Hepatocyte (in vitro differentiated cells): ENCODE data around the gene MAP3K2. TPM values are rescaled to one million over a fixed set of nuclear protein-coding genes. Genes with fewer than 3 reads are reported as not detected.

Experiments
- DNase-seq: peaks from one replicate; pipeline ENCODE4 v3.0.0-alpha.2; 2016; ENCODE audit warnings: low spot score
- H2AFZ ChIP-seq: fragments of 200-600 bp; sonication (generic); 2 replicates; pipeline ENCODE4 v1.6.0; 2016; ENCODE audit warnings: antibody characterized with exemption, mild to moderate bottlenecking
- H3K27ac ChIP-seq: fragments of 200-600 bp; sonication (generic); 2 replicates; pipeline ENCODE4 v1.5.1; 2016; ENCODE audit warnings: mild to moderate bottlenecking
- H3K27me3 ChIP-seq: fragments of 200-600 bp; sonication (generic); 2 replicates; pipeline ENCODE4 v1.6.1; 2016
- H3K36me3 ChIP-seq: fragments of 200-600 bp; sonication (generic); replicated peaks from 2 replicates; pipeline ENCODE4 v1.5.1; 2016; ENCODE audit warnings: low read depth; ENCODE audit not compliant: insufficient read depth
- H3K4me1 ChIP-seq: fragments of 200-600 bp; sonication (generic); 2 replicates; pipeline ENCODE4 v1.5.1; 2016; ENCODE audit warnings: mild to moderate bottlenecking, moderate library complexity; ENCODE audit not compliant: insufficient read depth
- H3K4me2 ChIP-seq: fragments of 200-600 bp; sonication (generic); 2 replicates; pipeline ENCODE4 v1.6.0; 2016
- H3K4me3 ChIP-seq: fragments of 200-600 bp; sonication (generic); 2 replicates; pipeline ENCODE4 v1.5.1; 2016; ENCODE audit warnings: mild to moderate bottlenecking
- H3K79me2 ChIP-seq: fragments of 200-600 bp; sonication (generic); 2 replicates; pipeline ENCODE4 v1.6.0; 2017; ENCODE audit warnings: mild to moderate bottlenecking
- H3K9me2 ChIP-seq: fragments of 200-600 bp; sonication (generic); replicated peaks from 2 replicates; pipeline ENCODE4 v1.6.0; 2017; ENCODE audit warnings: mild to moderate bottlenecking; ENCODE audit not compliant: insufficient read depth
- H3K9me3 ChIP-seq: fragments of 200-600 bp; sonication (generic); 2 replicates; pipeline ENCODE4 v1.5.1; 2016; ENCODE audit warnings: low read depth, mild to moderate bottlenecking
- H4K20me1 ChIP-seq: fragments of 200-600 bp; sonication (generic); 2 replicates; pipeline ENCODE4 v1.6.0; 2016; ENCODE audit warnings: mild to moderate bottlenecking; ENCODE audit not compliant: insufficient read depth, poor library complexity, severe bottlenecking
- EZH2 ChIP-seq: fragments of 200-600 bp; sonication (generic); IDR thresholded peaks from 2 replicates; pipeline ENCODE4 v1.6.1; 2016; ENCODE audit warnings: antibody characterized with exemption, mild to moderate bottlenecking, borderline replicate concordance
- EZH2phosphoT487 ChIP-seq: fragments of 200-600 bp; sonication (generic); IDR thresholded peaks from one replicate; pipeline ENCODE4 v1.6.1; 2018; ENCODE audit warnings: antibody characterized with exemption, mild to moderate bottlenecking, low read depth, moderate library complexity; ENCODE audit not compliant: unreplicated experiment, severe bottlenecking
- WGBS: methylation state at CpG from one replicate; pipeline ENCODE4 v1.1.6; 2016; ENCODE audit warnings: low lambda C conversion rate; ENCODE audit errors: missing lambda C conversion rate; 5-methylcytosine and 5-hydroxymethylcytosine counted together
- polyA plus RNA-seq: library from polyadenylated mRNA; unstranded; fragments of >200 nt; fragmentation: Nextera tagmentation; extraction: Ambion mirVana; gene quantifications from 2 replicates; pipeline ENCODE4 v1.2.1, GENCODE V29; 2016
- total RNA-seq: library from RNA; depleted of rRNA; stranded (reverse); fragments of >200 nt; gene quantifications from 2 replicates; pipeline ENCODE4 v1.2.3, GENCODE V29; 2014
- TF ChIP-seq, protein P1 (sequence below): fragments of 200-600 bp; sonication (generic); IDR thresholded peaks from 2 replicates; pipeline ENCODE4 v1.5.1; 2016; ENCODE audit warnings: antibody characterized with exemption, mild to moderate bottlenecking; ENCODE audit not compliant: poor library complexity

The MAP3K2 gene
- total and polyA plus RNA-seq, 2 experiments from 2014 or later, result 28.5 to 52.5 TPM

DNA sequence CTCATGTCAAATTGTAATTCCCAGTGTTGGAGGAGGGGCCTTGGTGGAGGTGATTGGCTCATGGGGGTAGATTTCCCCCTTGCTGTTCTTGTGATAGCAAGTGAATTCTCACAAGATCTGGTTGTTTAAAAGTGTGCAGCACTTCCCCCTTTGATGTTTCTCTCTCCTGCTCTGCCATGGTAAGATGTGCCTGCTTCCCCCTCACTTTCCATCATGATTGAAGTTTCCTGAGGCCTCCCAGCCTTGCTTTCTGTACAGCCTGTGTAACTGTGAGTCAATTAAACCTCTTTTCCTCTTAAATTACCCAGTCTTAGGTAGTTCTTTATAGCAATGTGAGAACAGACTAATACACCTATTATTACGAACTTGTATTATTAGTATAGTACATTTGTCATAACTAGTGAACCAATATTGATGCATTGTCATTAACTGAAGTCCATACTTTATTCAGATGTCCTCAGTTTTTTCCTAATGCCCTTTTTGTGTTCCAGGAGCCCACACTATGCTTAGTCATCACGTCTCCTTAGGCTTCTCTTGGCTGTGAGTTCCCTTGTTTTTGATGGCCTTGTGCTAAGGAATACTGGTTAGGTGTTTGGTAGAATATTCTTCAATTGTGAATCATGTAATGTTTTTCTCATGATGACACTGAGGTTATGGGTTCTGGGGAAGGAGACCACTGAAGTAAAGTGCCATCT lies 4.5 kb upstream of the MAP3K2 start:
- Histone ChIP-seq H2AFZ (no peak overlapping the region), H3K9me3 (no peaks in the 10 kb centered on the region), H3K4me2 (no peak overlapping the region), H3K79me2 (no peaks in the 10 kb centered on the region), H3K36me3 (no peaks in the 10 kb centered on the region), H3K4me3 (no peak overlapping the region), H3K4me1 (peaks cover 14% of the 10 kb centered on the region), H3K27ac (no peak overlapping the region), H4K20me1 (no peaks in the 10 kb centered on the region), H3K27me3 (no peaks in the 10 kb centered on the region), H3K9me2 (no peaks in the 10 kb centered on the region)
- TF ChIP-seq EZH2, result no peak
- no peak for TF ChIP-seq EZH2phosphoT487
- TF ChIP-seq, protein P1, sequence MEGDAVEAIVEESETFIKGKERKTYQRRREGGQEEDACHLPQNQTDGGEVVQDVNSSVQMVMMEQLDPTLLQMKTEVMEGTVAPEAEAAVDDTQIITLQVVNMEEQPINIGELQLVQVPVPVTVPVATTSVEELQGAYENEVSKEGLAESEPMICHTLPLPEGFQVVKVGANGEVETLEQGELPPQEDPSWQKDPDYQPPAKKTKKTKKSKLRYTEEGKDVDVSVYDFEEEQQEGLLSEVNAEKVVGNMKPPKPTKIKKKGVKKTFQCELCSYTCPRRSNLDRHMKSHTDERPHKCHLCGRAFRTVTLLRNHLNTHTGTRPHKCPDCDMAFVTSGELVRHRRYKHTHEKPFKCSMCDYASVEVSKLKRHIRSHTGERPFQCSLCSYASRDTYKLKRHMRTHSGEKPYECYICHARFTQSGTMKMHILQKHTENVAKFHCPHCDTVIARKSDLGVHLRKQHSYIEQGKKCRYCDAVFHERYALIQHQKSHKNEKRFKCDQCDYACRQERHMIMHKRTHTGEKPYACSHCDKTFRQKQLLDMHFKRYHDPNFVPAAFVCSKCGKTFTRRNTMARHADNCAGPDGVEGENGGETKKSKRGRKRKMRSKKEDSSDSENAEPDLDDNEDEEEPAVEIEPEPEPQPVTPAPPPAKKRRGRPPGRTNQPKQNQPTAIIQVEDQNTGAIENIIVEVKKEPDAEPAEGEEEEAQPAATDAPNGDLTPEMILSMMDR, result no peak
- DNase-seq, result no peak
- WGBS, result 90% methylated on average over 2 of the region's 2 CpGs

DNA sequence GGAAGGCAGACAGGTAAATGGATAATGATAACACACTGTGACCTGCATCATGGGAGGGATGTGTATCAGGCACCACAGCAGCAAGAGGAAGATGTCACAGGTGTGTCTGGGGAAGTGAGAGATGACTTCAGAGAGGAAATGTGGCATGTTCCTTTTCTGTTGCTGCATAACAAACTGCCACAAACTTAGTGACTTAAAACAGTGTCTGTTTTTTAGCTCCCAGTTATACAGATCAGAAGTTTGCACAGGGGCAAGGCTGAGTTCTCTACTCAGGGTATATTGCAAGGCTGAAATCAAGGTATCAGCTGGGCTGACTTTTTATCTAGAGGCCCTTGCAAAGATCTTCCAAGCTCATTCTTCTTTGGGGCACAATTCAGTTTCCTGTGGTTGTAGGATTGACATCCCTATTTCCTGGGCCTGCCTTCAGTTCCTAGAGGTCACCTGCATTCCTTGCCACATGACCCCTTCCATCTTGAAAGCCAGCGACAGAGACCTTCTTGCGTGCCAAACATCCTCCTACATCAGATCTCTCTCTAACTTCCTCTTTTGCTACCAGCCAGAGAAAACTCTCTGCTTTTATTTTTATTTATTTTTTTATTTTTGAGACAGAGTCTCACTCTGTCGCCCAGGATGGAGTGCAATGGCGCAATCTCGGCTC lies 2.1 kb upstream of the MAP3K2 start:
- Histone ChIP-seq H3K27ac (peak overlapping the region; percentile 98), H3K36me3 (no peaks in the 10 kb centered on the region), H2AFZ (no peak overlapping the region), H3K4me1 (peaks cover 27% of the 10 kb centered on the region), H3K9me3 (no peaks in the 10 kb centered on the region), H3K79me2 (peaks cover 20% of the 10 kb centered on the region), H3K9me2 (no peaks in the 10 kb centered on the region), H3K27me3 (no peaks in the 10 kb centered on the region), H3K4me2 (no peak overlapping the region), H4K20me1 (peaks cover 21% of the 10 kb centered on the region), H3K4me3 (no peak overlapping the region)
- no peak for DNase-seq
- TF ChIP-seq, protein P1, result no peak
- no peak for TF ChIP-seq EZH2phosphoT487
- no peak for TF ChIP-seq EZH2
- WGBS, result 80% methylated on average over 5 of the region's 5 CpGs

DNA sequence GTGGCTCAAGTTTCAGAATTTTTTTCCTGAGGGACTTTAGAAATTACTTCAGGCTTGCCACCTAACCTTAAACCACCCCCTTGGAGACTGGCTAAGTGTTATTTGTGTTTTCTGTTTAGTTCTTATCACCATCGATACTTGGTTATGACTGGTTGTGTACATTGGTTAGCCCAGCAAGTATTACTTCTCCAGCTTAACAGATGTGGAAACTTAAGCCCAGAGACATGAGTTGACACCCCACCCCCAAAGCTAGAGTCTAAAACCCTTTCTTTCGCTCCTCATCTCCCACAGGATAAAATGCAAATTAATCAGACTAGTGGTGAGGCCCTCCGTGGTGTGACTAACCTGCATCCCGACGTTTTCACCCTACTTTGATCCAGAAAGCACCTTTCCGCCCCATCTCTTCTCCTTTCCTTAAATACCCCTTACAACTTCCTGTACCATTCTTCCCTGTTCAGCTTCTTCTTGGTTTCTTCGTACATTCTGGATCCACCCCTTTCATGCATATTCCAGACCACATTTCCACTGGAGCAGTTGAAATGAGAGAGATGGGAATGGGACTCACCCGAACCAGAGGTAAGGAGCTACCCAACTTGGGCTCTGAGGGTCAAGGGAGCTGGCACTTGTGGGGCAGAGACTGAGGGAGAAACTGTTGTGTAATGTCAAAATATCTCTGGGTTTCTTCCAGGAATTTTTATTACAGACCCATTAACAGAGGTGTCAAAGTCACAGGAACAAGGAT lies 819 bp upstream of the MAP3K2 start:
- H4K20me1 ChIP-seq, result peaks cover 31% of the 10 kb centered on the region
- H3K4me1 ChIP-seq, result peaks cover 27% of the 10 kb centered on the region
- H3K27ac ChIP-seq, result peak overlapping the region; percentile 98
- H3K4me3 ChIP-seq, result peak overlapping the region; percentile 16
- no peak for TF ChIP-seq EZH2phosphoT487
- no peak for TF ChIP-seq EZH2
- 30% methylated on average over 8 of the region's 8 CpGs for WGBS
- H3K9me3 ChIP-seq, result no peaks in the 10 kb centered on the region
- H3K4me2 ChIP-seq, result peak overlapping the region; percentile 82
- peak overlapping the region; percentile 64 for H2AFZ ChIP-seq
- peak; percentile 51 for DNase-seq
- no peaks in the 10 kb centered on the region for H3K36me3 ChIP-seq
- no peaks in the 10 kb centered on the region for H3K9me2 ChIP-seq
- H3K79me2 ChIP-seq, result peaks cover 33% of the 10 kb centered on the region
- H3K27me3 ChIP-seq, result no peaks in the 10 kb centered on the region
